Midbrain (tissue), 1 donor: ENCODE results near the gene MUCL1.
A peak's percentile ranks its signal among the peaks of the same experiment; 100 is the strongest.
"Not testable (repeated sequence)": the region's sequence is repeated elsewhere in the genome, so short reads cannot be mapped to it uniquely, and the experiment has no call there.

Experiments used
- DNase-seq: peaks from one replicate; lab custom pipeline; 2025; lab: John Stamatoyannopoulos, UW

MUCL1 gene, protein sequence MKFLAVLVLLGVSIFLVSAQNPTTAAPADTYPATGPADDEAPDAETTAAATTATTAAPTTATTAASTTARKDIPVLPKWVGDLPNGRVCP

DNA sequence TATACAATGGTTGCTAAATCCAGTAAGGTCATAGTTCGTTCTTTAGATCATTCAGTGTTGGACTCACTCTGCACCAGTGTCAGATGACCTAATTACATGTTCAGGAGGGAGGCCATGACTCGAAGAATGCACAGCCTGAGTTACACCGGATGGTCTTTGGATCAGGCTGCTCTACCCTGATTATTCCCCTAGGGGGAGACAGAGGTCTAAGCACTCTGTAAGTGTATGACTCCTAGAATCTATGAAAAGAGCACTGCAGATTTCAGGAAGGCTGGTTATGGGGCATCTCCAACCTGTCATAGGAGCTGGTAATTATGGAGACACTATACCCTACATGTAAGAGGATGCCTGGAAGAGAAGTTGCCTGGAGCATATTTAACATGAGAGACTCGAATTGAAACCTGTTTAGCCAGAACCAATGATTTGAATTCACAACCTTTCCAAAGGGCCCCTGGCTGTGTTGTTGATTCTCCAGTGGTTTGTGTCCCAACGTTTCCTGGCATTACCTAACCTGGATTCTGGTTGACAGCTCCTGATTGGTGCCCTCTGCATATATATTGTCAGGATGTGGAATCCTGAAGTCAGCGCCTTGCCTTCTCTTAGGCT, at the start of gene MUCL1:
MUCL1 (plus strand) TSS at position 584 of the 606 bp plus-strand sequence. CDS start 67 bp downstream, outside the sequence.
- peak; percentile 24 for DNase-seq

DNA sequence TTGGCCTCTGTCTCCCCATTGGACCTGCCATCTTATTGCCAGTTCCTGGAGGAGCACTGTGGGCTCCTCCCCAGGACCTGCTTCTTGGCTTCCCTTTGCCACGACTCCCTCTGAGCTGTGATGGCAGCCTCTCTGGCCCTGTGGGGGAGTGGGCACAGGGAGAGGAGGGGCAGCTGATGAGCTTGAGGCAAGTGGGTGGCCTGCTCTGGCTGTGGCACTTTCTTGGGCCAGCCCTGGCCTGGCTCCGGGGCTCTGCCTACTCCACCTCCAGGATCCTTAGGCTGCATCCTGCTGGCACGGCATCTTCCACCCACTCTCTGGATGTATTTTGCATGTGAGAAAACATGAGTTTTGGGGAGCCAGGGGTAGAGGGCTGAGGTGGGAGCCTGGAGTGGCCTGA, 32.6 kb upstream of the MUCL1 start:
- no peak for DNase-seq

DNA sequence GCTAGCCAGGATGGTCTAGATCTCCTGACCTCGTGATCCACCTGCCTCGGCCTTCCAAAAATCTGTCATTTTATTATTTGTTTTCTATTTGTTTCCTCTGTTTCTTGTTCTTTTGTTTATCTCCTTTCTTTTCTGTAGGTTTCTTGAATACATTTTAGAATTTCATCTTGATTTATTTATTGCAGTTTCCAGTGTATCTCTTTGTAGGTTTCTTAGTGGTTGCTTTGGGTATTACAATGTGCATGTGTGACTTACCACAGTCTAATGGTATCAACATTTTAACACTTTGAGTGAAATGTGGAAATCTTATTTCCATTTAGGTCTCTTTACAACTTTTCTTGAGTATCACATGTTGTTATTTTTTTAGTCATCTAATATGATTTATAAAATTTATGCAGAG, 29.9 kb upstream of the MUCL1 start:
- DNase-seq = no peak

DNA sequence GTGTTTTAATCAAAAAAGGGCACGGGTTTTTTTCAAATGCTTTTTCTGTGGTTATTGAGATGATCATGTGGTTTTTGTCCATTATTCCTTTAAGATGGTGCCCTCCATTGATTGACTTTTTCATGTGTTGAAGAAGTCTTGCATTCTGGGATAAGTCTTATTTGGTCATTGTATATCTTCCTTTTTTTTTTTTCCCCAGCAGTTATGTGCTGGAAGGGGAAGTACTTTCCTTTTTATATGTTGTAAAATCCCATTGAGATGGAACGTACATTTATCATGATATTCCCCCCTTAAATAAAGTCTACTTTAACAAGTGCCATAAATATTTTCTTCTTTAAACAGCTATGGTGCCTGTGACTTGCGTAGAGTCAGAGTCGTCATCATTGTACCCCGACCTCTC, 24.8 kb upstream of the MUCL1 start:
- DNase-seq = no peak

DNA sequence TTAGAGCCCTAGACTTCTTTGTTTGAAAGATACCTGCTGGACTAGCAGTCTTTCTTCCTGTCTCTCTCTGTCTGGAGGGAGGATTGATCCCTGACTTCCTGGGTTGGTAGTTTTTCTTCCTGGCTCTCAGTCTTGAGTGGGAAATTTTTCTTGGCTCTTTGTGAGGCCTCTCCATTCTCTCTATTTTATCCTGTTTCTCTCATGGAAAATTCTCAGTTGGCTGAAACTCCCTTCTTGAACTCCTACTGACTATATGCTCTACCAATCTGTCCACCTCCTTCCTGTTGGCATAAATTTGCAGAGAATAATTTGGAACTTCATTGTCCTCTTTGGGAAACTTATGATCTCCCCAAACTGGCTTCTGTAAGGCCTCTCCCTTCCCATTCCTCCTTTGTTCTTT, 24.1 kb upstream of the MUCL1 start:
- no peak for DNase-seq

DNA sequence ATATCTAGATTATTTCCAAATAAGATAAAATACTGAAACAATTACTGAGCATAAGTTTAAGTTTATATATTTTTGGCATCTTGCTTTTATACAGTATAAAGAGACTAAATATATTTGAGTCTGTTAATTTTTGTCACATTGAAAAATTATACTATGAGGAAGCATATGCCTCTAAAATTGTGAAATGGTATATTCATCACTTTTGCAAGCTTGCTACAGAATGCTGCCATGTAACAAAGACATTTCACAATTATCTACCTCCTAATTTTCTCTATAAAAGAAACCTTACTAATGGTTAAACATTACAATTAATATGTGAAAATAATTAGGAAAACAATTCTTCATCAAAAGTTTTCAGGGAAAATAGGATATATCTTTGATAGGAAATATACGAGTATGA, 22.7 kb upstream of the MUCL1 start:
- no peak for DNase-seq

DNA sequence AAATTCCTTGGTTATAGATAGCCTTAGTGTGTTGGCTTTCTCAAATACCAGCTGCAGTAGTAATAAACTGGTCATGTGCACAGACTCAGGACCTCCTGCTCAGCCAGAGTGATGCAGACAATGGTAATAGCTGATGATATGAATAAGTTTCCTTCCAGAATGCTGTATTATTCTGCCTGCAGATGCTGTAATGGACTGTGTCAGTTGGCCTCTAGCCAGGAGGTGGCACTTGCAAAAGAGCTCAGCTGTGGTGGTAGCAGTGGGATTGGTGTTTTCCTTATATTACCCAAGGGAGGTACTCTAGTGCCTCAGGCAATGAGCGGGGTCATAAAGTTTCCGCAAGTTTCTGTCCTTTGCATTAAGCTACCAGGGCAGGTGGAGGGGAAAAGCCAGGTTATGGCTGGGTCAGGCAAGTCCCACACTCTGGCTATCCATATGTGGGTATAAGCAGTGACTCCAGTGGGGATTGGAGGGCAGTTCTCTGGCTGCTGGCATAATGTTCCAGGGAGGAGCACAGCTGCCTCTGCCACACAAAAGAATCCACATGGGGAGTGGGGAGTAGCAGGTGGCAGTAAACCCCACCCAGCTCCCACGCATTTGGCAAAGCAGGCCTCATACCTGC, 14.0 kb upstream of the MUCL1 start:
- DNase-seq = no peak

DNA sequence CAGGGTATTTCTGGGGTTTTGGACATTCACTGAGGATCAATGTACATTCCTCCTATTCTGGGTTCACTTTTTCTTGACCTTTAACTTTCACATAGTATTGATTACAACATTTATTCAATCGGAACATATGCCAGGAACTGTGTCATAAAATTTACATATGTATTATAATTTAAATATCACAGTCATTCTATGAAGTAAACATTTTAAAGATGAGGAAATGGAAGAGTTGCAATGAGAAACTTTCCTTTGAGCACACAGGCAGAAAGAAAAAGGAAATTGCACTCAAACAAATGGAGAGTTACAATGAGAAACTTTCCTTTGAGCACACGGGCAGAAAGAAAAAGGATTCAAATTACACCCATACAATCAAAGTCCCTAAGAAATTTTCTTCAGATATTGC, 3.1 kb downstream of the MUCL1 start:
- no peak for DNase-seq

DNA sequence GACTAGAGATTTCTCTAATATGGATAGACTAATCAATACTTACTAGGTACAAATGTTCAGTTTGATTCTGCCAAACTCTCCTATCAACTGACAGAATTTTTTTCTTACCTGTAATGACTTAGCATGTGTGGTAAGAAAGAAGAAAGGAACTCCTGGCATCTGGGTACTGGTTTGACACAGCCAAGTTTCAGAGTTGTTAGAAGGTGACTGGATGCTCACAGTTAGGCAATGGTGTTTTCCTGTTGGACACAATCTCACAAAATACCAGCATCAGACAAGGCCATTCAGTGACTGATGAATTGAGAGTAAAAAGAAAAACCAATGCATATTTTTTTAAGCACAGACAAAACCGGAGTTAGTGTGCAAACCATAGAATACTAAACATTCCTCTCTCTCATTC, 4.2 kb downstream of the MUCL1 start:
- DNase-seq = no peak

DNA sequence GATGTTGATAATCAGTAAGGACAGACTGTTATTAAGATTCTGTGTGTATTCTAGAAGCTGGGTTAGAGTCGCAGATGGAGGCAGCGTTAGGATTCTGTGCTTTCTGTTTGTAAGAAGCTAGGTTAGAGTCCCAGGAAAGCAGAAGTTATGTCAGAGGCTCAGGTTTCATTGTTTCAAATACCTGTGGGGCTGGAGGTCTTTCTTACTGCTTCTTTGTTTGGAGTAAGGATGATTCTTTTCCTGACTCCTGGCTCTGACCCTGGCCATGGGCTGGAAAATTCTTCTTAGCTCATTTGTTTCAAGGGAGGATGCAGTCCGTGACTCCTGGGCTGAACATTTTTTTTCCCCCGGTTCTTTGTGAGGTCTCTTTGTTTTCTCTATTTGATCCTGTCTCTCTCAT, 5.2 kb downstream of the MUCL1 start:
- DNase-seq = no peak

DNA sequence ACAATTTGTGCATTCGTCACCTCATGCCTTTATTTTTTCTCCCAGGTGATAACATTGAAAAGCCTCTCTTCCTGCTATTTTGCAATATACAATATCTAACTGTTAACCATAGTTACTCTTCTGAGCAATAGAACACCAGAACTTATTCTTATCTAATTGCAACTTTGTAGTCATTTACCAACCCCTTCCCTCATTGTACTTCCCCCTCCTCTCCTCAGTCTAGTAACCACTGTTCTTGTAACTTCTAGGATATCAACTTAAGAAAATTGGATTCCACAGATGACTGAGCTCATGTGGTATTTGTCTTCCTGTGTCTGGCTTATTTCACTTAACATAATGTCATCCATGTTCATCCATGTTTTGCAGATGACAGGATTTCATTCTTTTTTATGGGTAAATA, 7.6 kb downstream of the MUCL1 start:
- no peak for DNase-seq

DNA sequence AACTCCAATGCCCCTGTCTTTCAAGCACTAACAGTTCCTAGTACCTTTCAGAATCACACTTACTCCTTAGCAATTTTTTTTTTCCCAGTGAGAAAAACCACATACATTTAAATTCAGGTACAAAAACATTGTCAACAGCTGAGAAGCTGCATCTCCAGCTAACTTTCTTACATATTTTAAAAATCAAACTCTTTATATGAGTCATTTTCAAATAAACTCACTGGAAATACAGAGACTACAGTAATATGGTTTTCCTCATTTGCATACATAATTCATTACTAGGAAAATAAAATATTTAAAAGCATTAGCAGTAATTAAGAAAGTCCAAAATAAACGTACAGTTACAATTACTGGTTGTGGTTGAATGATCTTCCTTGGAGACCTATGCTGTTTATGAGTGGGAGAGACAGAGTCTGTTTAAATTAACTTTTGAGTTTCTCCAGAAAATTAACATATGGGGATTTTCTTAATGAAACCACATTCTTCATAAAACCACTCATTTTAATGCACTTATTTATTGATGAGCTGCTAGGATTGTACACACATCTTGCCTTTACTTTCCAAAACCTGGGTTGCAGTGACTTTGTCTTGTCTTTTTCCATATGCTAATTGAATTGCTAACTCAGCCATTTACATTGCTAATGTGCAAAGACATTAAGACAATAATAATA, 9.8 kb downstream of the MUCL1 start:
- no peak for DNase-seq

DNA sequence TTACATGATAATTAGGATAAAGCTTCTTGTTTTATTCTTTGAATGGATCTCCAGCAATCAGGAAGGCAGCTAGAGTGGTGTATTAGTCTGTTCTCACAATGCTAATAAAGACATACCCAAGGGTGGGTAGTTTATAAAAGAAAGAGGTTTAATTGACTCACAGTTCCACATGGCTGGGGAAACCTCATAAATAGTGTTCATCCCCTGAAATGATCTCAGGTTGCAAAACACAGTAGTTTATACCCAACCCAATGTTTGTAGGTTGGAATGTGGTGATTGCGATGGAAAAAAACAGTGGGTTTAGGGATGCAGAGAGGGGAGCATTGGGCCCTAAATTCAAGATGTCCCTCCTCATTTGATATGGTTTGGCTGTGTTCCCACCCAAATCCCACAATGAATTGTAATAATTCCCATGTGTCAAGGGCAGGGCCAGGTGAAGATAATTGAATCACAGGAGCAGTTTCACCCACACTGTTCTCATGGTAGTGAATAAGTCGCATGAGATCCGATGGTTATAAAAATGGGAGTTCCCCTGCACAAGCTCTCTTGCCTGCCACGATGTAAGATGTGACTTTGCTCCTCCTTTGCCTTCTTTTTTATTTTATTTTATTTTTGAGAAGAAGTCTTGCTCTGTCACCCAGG, 11.5 kb downstream of the MUCL1 start:
- no peak for DNase-seq

DNA sequence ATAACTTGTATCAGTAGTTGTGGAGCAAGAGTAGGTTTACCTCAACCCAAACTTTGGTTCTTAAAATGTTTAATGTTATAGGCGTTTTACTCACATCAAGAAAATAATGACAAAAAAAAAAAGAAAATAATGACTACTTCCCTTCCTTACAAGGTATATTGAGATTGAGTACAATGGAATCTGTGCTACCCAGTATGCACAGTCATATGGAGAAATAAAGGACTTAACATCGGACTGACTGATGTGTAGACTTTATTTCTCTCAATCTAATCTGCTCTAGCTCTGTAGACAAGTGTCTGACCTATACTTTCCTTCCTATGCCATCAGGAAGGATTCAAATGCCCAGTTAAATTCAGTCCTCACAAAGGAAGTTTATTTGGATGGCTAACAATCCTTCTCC, 14.4 kb downstream of the MUCL1 start:
- no peak for DNase-seq

DNA sequence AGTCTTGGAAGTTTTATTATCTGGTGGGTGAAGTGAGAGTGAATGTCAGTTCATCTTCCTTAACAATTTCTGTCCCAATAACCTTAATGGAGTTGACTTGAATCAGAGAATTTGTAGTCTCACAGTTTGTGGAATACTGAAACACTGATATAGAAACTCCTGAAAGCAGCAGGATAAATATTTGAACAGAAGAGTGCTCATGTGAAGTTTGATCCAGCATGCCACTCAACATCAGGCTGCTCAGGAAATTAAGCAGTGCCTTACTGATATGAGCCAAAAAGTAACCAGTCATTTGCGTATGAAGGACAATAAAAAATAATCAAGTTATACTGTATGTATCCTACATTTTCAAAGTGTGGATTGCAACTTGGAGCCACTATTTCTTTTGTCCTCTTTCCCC, 15.7 kb downstream of the MUCL1 start:
- no peak for DNase-seq

DNA sequence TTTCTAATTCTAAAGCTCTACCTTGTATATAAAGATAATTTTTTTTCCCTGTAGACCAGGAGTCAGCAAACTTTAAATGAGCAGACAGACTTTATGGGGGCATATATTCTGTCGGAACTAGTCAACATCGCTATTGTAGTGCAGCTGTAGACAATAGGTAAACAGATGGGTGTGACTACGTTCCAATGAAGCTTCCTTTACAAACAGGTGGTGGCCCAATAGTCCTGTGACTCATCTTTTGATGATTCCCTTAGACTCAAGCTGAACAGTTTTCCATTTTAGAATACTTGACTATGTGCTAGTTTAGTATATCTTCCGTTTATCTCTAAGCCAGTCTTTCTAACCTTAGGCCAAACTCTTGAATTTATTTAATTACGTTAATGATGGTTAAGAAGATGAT, 16.3 kb downstream of the MUCL1 start:
- no peak for DNase-seq

DNA sequence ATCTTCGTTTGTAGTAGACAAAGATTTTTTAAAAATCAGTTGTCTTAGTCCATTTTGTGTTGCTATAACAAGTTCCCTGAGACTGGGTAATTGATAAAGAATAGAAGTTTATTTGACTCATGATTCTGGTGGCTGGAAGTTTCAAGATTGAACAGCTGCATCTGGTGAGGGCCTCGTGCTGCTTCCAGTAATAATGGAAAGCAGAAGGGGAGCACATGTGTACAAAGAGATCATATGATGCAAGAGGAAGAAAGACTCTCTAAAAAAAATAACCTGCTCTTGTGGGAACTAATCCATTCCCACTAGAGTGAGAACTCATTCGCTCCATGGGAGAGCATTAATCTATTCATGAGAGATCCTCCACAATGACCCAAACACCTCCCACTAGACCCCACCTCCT, 24.8 kb downstream of the MUCL1 start:
- no peak for DNase-seq

DNA sequence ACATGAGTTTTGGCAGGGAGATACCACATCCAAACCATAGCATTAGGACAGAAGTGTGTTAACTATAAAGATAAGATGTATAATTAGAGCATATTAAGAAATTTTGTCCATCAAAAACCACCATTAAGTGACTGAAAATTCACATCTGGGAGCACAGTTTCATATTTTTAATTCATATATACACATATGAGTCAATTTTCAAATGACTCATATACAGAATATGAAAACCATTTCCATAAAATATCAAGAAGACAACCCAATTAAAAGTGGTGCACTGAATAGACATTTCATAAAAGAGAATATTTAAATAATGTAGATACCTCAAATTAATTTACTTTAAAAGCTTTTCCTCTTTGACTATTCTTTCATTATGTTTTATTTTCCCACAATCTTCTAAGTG, 25.3 kb downstream of the MUCL1 start:
- no peak for DNase-seq

DNA sequence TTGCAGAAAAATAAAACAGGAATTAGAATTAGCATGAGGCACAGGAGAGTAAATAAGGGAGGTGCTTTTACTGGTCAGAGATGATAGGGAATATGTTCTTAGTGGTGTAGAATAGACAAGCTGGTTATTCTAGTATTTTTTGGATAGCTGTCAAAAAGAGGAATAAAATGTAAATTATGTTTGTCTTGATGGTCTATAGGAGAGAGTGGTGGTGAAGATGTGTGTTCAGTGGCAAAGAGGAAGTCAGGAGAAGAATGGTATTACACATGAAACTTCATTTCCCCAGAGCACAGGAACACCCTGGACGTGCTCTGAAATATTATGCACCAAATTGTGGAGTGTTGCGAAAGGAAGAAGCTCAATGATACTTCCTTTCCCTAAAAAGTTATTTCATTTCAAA, 27.8 kb downstream of the MUCL1 start:
- no peak for DNase-seq

DNA sequence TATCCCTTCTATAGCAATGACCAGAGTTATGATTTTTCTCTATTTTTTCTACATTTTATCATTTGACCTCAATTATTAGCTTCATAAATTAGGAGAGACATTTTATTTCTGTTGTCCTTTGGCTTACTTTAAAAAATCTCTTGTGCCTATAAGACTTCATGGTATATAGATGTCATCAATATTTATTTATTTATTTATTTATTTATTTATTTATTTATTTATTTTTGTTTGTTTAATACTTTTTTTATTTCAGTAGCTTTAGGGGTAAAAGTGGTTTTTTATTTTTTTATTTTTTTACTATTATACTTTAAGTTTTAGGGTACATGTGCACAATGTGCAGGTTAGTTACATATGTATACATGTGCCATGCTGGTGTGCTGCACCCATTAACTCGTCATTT, 28.3 kb downstream of the MUCL1 start:
- not testable (repeated sequence) for DNase-seq

DNA sequence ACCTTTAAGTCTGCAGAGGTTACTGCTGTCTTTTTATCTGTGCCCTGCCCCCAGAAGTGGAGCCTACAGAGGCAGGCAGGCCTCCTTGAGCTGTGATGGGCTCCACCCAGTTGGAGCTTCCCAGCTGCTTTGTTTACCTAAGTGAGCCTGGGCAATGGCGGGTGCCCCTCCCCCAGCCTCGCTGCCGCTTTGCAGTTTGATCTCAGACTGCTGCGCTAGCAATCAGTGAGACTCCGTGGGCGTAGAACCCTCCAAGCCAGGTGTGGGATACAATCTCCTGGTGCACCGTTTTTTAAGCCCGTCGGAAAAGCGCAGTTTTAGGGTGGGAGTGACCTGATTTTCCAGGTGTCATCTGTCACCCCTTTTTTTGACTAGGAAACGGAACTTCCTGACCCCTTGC, 34.1 kb downstream of the MUCL1 start:
- DNase-seq = not testable (repeated sequence)

DNA sequence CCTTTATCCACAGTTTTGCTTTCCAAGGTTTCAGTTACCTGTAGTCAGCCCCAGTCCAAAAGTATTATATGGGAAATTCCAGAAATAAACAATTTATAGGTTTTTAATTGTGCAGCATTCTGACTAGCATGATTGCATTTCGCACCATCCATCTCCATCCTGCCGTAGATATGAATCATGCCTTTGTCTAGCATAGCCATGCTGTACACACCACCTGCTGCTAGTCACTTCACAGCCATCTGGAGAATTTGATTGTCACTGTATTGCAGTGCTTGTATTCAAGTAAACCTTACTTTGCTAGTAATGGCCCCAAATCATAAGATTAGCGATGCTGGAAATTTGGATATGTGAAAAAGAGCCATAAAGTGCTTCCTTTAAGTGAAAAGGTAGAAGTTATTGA, 36.0 kb downstream of the MUCL1 start:
- DNase-seq = no peak
